NCI-H187 treated with DMSO at 0.1 percent for 48 hours (cell line): ENCODE data around the gene C9orf57.
"Not testable (repeated sequence)": the region's sequence is repeated elsewhere in the genome, so short reads cannot be mapped to it uniquely, and the experiment has no call there.

Experiments used
- DNase-seq: peaks from one replicate; lab custom pipeline; 2025; lab: John Stamatoyannopoulos, UW

The C9orf57 gene

GRCh38 chr9:72060513-72060912 lies at the start of gene C9orf57:
C9orf57 (minus strand) TSS chr9:72060613; CDS start chr9:72059331, 1,282 bp downstream.
- no peak for DNase-seq

GRCh38 chr9:72102520-72102919 lies 42.1 kb upstream of the C9orf57 start:
- no peak for DNase-seq

- DNase-seq: not testable (repeated sequence)
These were observed 35.1 kb upstream of the C9orf57 start for GRCh38 chr9:72095520-72095919.

- no peak for DNase-seq
These were observed 32.4 kb upstream of the C9orf57 start for GRCh38 chr9:72092820-72093219.

- no peak for DNase-seq
These were observed 29.2 kb upstream of the C9orf57 start for GRCh38 chr9:72089451-72090130.

- DNase-seq: no peak
These were observed 22.1 kb upstream of the C9orf57 start for GRCh38 chr9:72082536-72082935.

GRCh38 chr9:72074666-72075065 lies 14.3 kb upstream of the C9orf57 start:
- not testable (repeated sequence) for DNase-seq

GRCh38 chr9:72065076-72065475 lies 4.7 kb upstream of the C9orf57 start:
- DNase-seq: no peak

GRCh38 chr9:72052122-72052521 lies 8.3 kb downstream of the C9orf57 start:
- DNase-seq: no peak

GRCh38 chr9:72048850-72049249 lies 11.6 kb downstream of the C9orf57 start:
- no peak for DNase-seq

GRCh38 chr9:72046630-72047456 lies 13.6 kb downstream of the C9orf57 start:
- no peak for DNase-seq

GRCh38 chr9:72044095-72044494 lies 16.3 kb downstream of the C9orf57 start:
- DNase-seq: no peak

GRCh38 chr9:72043576-72043975 lies 16.8 kb downstream of the C9orf57 start:
- no peak for DNase-seq

GRCh38 chr9:72042928-72043327 lies 17.5 kb downstream of the C9orf57 start:
- DNase-seq: no peak

GRCh38 chr9:72041775-72042194 lies 18.6 kb downstream of the C9orf57 start:
- DNase-seq: no peak

GRCh38 chr9:72041369-72041768 lies 19.0 kb downstream of the C9orf57 start:
- no peak for DNase-seq

- no peak for DNase-seq
These were observed 20.9 kb downstream of the C9orf57 start for GRCh38 chr9:72039532-72039931.

GRCh38 chr9:72038890-72039410 lies 21.5 kb downstream of the C9orf57 start:
- no peak for DNase-seq

GRCh38 chr9:72038408-72038807 lies 22.0 kb downstream of the C9orf57 start:
- no peak for DNase-seq

GRCh38 chr9:72037571-72037970 lies 22.8 kb downstream of the C9orf57 start:
- no peak for DNase-seq

GRCh38 chr9:72030767-72031166 lies 29.6 kb downstream of the C9orf57 start:
- no peak for DNase-seq

GRCh38 chr9:72029986-72030385 lies 30.4 kb downstream of the C9orf57 start:
- no peak for DNase-seq

- DNase-seq: no peak
These were observed 34.5 kb downstream of the C9orf57 start for GRCh38 chr9:72025906-72026305.
